B cell (primary cell): Measurements from ENCODE around the gene KLK15.

Source experiments
- CTCF ChIP-seq: fragments of 200-600 bp; IDR thresholded peaks from one replicate; pipeline ENCODE4 v1.8.0; 2022; ENCODE audit warnings: antibody characterized with exemption, mild to moderate bottlenecking
- EZH2 ChIP-seq: IDR thresholded peaks from 2 replicates; pipeline ENCODE4 v1.6.1; 2012; ENCODE audit warnings: borderline replicate concordance, low read depth, mild to moderate bottlenecking, moderate library complexity, low read length; ENCODE audit not compliant: insufficient read depth, poor library complexity, severe bottlenecking

GRCh38 chr19:50870417-50871089, 37.2 kb upstream of the KLK15 start:
- no peak for TF ChIP-seq CTCF
- TF ChIP-seq EZH2: no peak
